Dendritic cell treated with granulocyte-macrophage colony-stimulating factor and Interleukin-4, amounts not matched to agents 40 ng/mL and 50 ng/mL, for 4 days (primary cell): Measurements from ENCODE around the gene MBNL1.

Source experiments
- H3K27ac Mint-ChIP-seq: one replicate; pipeline ENCODE4 v1.8.0; 2022; ENCODE audit warnings: mild to moderate bottlenecking, mixed read lengths
- H3K27me3 Mint-ChIP-seq: one replicate; pipeline ENCODE4 v1.8.0; 2022; ENCODE audit warnings: mild to moderate bottlenecking, mixed read lengths
- H3K36me3 Mint-ChIP-seq: one replicate; pipeline ENCODE4 v1.8.0; 2022; ENCODE audit warnings: low read depth, mixed read lengths
- H3K4me1 Mint-ChIP-seq: one replicate; pipeline ENCODE4 v1.8.0; 2022; ENCODE audit warnings: low read depth, mixed read lengths
- H3K4me3 Mint-ChIP-seq: one replicate; pipeline ENCODE4 v1.8.0; 2022; ENCODE audit warnings: mild to moderate bottlenecking, moderate library complexity, mixed read lengths
- H3K9me3 Mint-ChIP-seq: one replicate; pipeline ENCODE4 v1.8.0; 2022; ENCODE audit warnings: mixed read lengths
- intact Hi-C: fragments of 100-400 bp; cut with micrococcal nuclease; formaldehyde crosslinking; loops from one replicate; pipeline ENCODE4 v1.15.0; 2022

The MBNL1 gene

GRCh38 chr3:152271501-152272236 is 2.9 kb downstream of the MBNL1 start:
- H3K27ac Mint-ChIP-seq: peak overlapping the region; percentile 97
- H3K27me3 Mint-ChIP-seq: no peaks in the 10 kb centered on the region
- H3K4me1 Mint-ChIP-seq: peaks cover 50% of the 10 kb centered on the region
- H3K9me3 Mint-ChIP-seq: no peaks in the 10 kb centered on the region
- peaks cover 52% of the 10 kb centered on the region for H3K36me3 Mint-ChIP-seq
- H3K4me3 Mint-ChIP-seq: peak overlapping the region; percentile 96
- intact Hi-C loops: loop anchor here (2.0 kb wide), 1 partner anchor 75 kb away; no protein-coding TSS in a partner anchor

GRCh38 chr3:152272771-152273242 is 4.1 kb downstream of the MBNL1 start:
- peaks cover 46% of the 10 kb centered on the region for H3K4me1 Mint-ChIP-seq

GRCh38 chr3:152276681-152277080 is 8.0 kb downstream of the MBNL1 start:
- intact Hi-C loops: no loop called here
- peaks cover 67% of the 10 kb centered on the region for H3K4me1 Mint-ChIP-seq
- no peak overlapping the region for H3K27ac Mint-ChIP-seq
- H3K9me3 Mint-ChIP-seq: no peaks in the 10 kb centered on the region
- no peaks in the 10 kb centered on the region for H3K27me3 Mint-ChIP-seq
- H3K4me3 Mint-ChIP-seq: no peak overlapping the region
- H3K36me3 Mint-ChIP-seq: peaks cover 30% of the 10 kb centered on the region

More at GRCh38 chr3:152272771-152273242, 4.1 kb downstream of the MBNL1 start:
- intact Hi-C loops: no loop called here
- Mint-ChIP-seq H3K9me3 (no peaks in the 10 kb centered on the region), H3K27ac (peak overlapping the region; percentile 55), H3K36me3 (peaks cover 49% of the 10 kb centered on the region), H3K27me3 (no peaks in the 10 kb centered on the region), H3K4me3 (peak overlapping the region; percentile 50)

- H3K36me3 Mint-ChIP-seq: peaks cover 26% of the 10 kb centered on the region
- H3K4me3 Mint-ChIP-seq: no peak overlapping the region
- intact Hi-C loops: no loop called here
These were observed 8.5 kb downstream of the MBNL1 start for GRCh38 chr3:152277198-152277597.

GRCh38 chr3:152278756-152279427 is 10.2 kb downstream of the MBNL1 start:
- Mint-ChIP-seq H3K36me3 (peaks cover 20% of the 10 kb centered on the region), H3K9me3 (no peaks in the 10 kb centered on the region), H3K4me3 (no peak overlapping the region), H3K27me3 (no peaks in the 10 kb centered on the region), H3K4me1 (peaks cover 65% of the 10 kb centered on the region), H3K27ac (peak overlapping the region; percentile 68)
- intact Hi-C loops: no loop called here

More at GRCh38 chr3:152277198-152277597, 8.5 kb downstream of the MBNL1 start:
- Mint-ChIP-seq H3K27ac (no peak overlapping the region), H3K4me1 (peaks cover 64% of the 10 kb centered on the region), H3K27me3 (no peaks in the 10 kb centered on the region), H3K9me3 (no peaks in the 10 kb centered on the region)

GRCh38 chr3:152279479-152279878 is 10.8 kb downstream of the MBNL1 start:
- Mint-ChIP-seq H3K27ac (no peak overlapping the region), H3K36me3 (peaks cover 20% of the 10 kb centered on the region), H3K27me3 (no peaks in the 10 kb centered on the region), H3K4me3 (no peak overlapping the region), H3K9me3 (no peaks in the 10 kb centered on the region), H3K4me1 (peaks cover 67% of the 10 kb centered on the region)
- intact Hi-C loops: no loop called here

- intact Hi-C loops: no loop called here
- no peak overlapping the region for H3K4me3 Mint-ChIP-seq
These were observed 11.8 kb downstream of the MBNL1 start for GRCh38 chr3:152280539-152280938.

GRCh38 chr3:152281133-152281713 is 12.5 kb downstream of the MBNL1 start:
- peaks cover 67% of the 10 kb centered on the region for H3K4me1 Mint-ChIP-seq
- intact Hi-C loops: no loop called here
- H3K27ac Mint-ChIP-seq: peak overlapping the region; percentile 58
- H3K4me3 Mint-ChIP-seq: no peak overlapping the region
- H3K36me3 Mint-ChIP-seq: peaks cover 20% of the 10 kb centered on the region
- H3K27me3 Mint-ChIP-seq: no peaks in the 10 kb centered on the region
- no peaks in the 10 kb centered on the region for H3K9me3 Mint-ChIP-seq

More at GRCh38 chr3:152280539-152280938, 11.8 kb downstream of the MBNL1 start:
- Mint-ChIP-seq H3K4me1 (peaks cover 68% of the 10 kb centered on the region), H3K27me3 (no peaks in the 10 kb centered on the region), H3K27ac (no peak overlapping the region), H3K9me3 (no peaks in the 10 kb centered on the region), H3K36me3 (peaks cover 20% of the 10 kb centered on the region)

GRCh38 chr3:152282813-152283212 is 14.1 kb downstream of the MBNL1 start:
- H3K4me1 Mint-ChIP-seq: peaks cover 61% of the 10 kb centered on the region
- H3K27ac Mint-ChIP-seq: no peak overlapping the region
- H3K4me3 Mint-ChIP-seq: no peak overlapping the region
- H3K9me3 Mint-ChIP-seq: no peaks in the 10 kb centered on the region
- H3K27me3 Mint-ChIP-seq: no peaks in the 10 kb centered on the region
- H3K36me3 Mint-ChIP-seq: peaks cover 13% of the 10 kb centered on the region
- intact Hi-C loops: no loop called here

- intact Hi-C loops: no loop called here
- no peaks in the 10 kb centered on the region for H3K9me3 Mint-ChIP-seq
- H3K4me3 Mint-ChIP-seq: no peak overlapping the region
- peaks cover 13% of the 10 kb centered on the region for H3K36me3 Mint-ChIP-seq
- H3K27me3 Mint-ChIP-seq: no peaks in the 10 kb centered on the region
- peaks cover 57% of the 10 kb centered on the region for H3K4me1 Mint-ChIP-seq
- H3K27ac Mint-ChIP-seq: no peak overlapping the region
These were observed 15.0 kb downstream of the MBNL1 start for GRCh38 chr3:152283492-152284381.

GRCh38 chr3:152284906-152285305 is 16.2 kb downstream of the MBNL1 start:
- intact Hi-C loops: no loop called here
- H3K36me3 Mint-ChIP-seq: peaks cover 13% of the 10 kb centered on the region
- no peaks in the 10 kb centered on the region for H3K9me3 Mint-ChIP-seq
- no peak overlapping the region for H3K4me3 Mint-ChIP-seq
- H3K27ac Mint-ChIP-seq: no peak overlapping the region
- H3K27me3 Mint-ChIP-seq: no peaks in the 10 kb centered on the region
- H3K4me1 Mint-ChIP-seq: peaks cover 55% of the 10 kb centered on the region

- Mint-ChIP-seq H3K9me3 (no peaks in the 10 kb centered on the region), H3K27ac (no peak overlapping the region), H3K36me3 (peaks cover 8% of the 10 kb centered on the region), H3K4me1 (peaks cover 55% of the 10 kb centered on the region), H3K27me3 (no peaks in the 10 kb centered on the region), H3K4me3 (no peak overlapping the region)
- intact Hi-C loops: no loop called here
These were observed 16.8 kb downstream of the MBNL1 start for GRCh38 chr3:152285509-152285908.

GRCh38 chr3:152287898-152288576 is 19.3 kb downstream of the MBNL1 start:
- H3K27ac Mint-ChIP-seq: no peak overlapping the region
- no peak overlapping the region for H3K4me3 Mint-ChIP-seq
- no peaks in the 10 kb centered on the region for H3K27me3 Mint-ChIP-seq
- H3K9me3 Mint-ChIP-seq: no peaks in the 10 kb centered on the region
- peaks cover 1% of the 10 kb centered on the region for H3K36me3 Mint-ChIP-seq
- peaks cover 49% of the 10 kb centered on the region for H3K4me1 Mint-ChIP-seq
- intact Hi-C loops: no loop called here
